ENCODE data around the gene ADAM17.

The ADAM17 gene

GRCh38 chr2:9565436-9566153 is 10.0 kb upstream of the ADAM17 start:
- Histone ChIP-seq H3K27me3 (ENCODE audit: control insufficient read depth, low read length) (no peaks in the 10 kb centered on the region), H3K9me3 (ENCODE audit: control insufficient read depth, insufficient read depth, low read length) (no peaks in the 10 kb centered on the region), H3K36me3 (ENCODE audit: control insufficient read depth, low read length) (no peaks in the 10 kb centered on the region), H3K4me1 (ENCODE audit: control insufficient read depth, low read length) (peaks cover 6% of the 10 kb centered on the region; the same call in 1 of the 2 replicates), H4K20me1 (ENCODE audit: control insufficient read depth, insufficient read depth, low read depth, low read length) (no peaks in the 10 kb centered on the region), H3K9me2 (replicated peaks; ENCODE audit: control insufficient read depth, low read length) (no peaks in the 10 kb centered on the region), H3K79me2 (ENCODE audit: control insufficient read depth, low read length) (no peaks in the 10 kb centered on the region), H3K4me2 (ENCODE audit: low read length) (no peak overlapping the region), H3F3A (ENCODE audit: control insufficient read depth, insufficient read depth) (no peaks in the 10 kb centered on the region), H3K27ac (ENCODE audit: low read depth, low read length) (no peak overlapping the region), H3K4me3 (ENCODE audit: low read length) (no peak overlapping the region)
- TF ChIP-seq EZH2phosphoT487 (IDR thresholded peaks at IDR 0.05; ENCODE audit: borderline replicate concordance, low read length): no peak
- no peak for TF ChIP-seq CTCF (IDR thresholded peaks at IDR 0.05; ENCODE audit: low read depth, low read length, poor library complexity, severe bottlenecking)

DNA sequence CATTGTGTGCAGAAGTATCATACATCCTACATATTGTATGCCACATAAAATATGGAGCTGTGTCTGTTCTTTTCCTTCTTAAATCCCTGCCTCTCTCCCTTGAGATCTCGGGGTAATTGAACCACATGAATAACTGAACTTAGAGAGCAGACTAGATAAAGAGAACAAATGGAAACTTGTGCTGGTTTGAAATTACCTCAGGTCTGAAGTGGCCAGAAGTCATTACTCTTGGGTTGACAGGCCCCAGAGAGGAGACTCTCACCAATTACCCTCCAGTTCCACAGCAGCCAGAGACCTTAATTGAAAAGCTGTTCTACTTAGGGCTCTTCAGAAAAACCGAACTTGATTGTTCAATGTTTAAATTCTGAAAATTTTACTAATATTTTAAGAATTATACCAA is 5.0 kb upstream of the ADAM17 start:
- Histone ChIP-seq H4K20me1 (ENCODE audit: control insufficient read depth, insufficient read depth, low read depth, low read length) (no peaks in the 10 kb centered on the region), H3K27ac (ENCODE audit: low read depth, low read length) (no peak overlapping the region), H3K4me2 (ENCODE audit: low read length) (no peak overlapping the region), H3K9me2 (replicated peaks; ENCODE audit: control insufficient read depth, low read length) (no peaks in the 10 kb centered on the region), H3K27me3 (ENCODE audit: control insufficient read depth, low read length) (no peaks in the 10 kb centered on the region), H3K4me1 (ENCODE audit: control insufficient read depth, low read length) (peaks cover 12% of the 10 kb centered on the region), H3K79me2 (ENCODE audit: control insufficient read depth, low read length) (peaks cover 22% of the 10 kb centered on the region), H3K36me3 (ENCODE audit: control insufficient read depth, low read length) (peaks cover 14% of the 10 kb centered on the region), H3K9me3 (ENCODE audit: control insufficient read depth, insufficient read depth, low read length) (no peaks in the 10 kb centered on the region), H3F3A (ENCODE audit: control insufficient read depth, insufficient read depth) (peaks cover 7% of the 10 kb centered on the region; the same call in 1 of the 2 replicates), H3K4me3 (ENCODE audit: low read length) (no peak overlapping the region)
- no peak for TF ChIP-seq CTCF (IDR thresholded peaks at IDR 0.05; ENCODE audit: low read depth, low read length, poor library complexity, severe bottlenecking)

- no peak overlapping the region for H3K4me3 ChIP-seq (ENCODE audit: low read length)
Observed at GRCh38 chr2:9558948-9559381, 3.3 kb upstream of the ADAM17 start.

More at GRCh38 chr2:9558948-9559381, 3.3 kb upstream of the ADAM17 start:
- peaks cover 17% of the 10 kb centered on the region for H3K36me3 ChIP-seq (ENCODE audit: control insufficient read depth, low read length)
- H4K20me1 ChIP-seq (ENCODE audit: control insufficient read depth, insufficient read depth, low read depth, low read length): no peaks in the 10 kb centered on the region
- H3K4me2 ChIP-seq (ENCODE audit: low read length): no peak overlapping the region
- no peaks in the 10 kb centered on the region for H3K27me3 ChIP-seq (ENCODE audit: control insufficient read depth, low read length)
- TF ChIP-seq CTCF (IDR thresholded peaks at IDR 0.05; ENCODE audit: low read depth, low read length, poor library complexity, severe bottlenecking) (no peak), EZH2phosphoT487 (IDR thresholded peaks at IDR 0.05; ENCODE audit: borderline replicate concordance, low read length) (no peak)
- H3K9me3 ChIP-seq (ENCODE audit: control insufficient read depth, insufficient read depth, low read length): no peaks in the 10 kb centered on the region
- peaks cover 38% of the 10 kb centered on the region for H3K79me2 ChIP-seq (ENCODE audit: control insufficient read depth, low read length)
- peaks cover 7% of the 10 kb centered on the region; the same call in 1 of the 2 replicates for H3F3A ChIP-seq (ENCODE audit: control insufficient read depth, insufficient read depth)
- H3K27ac ChIP-seq (ENCODE audit: low read depth, low read length): no peak overlapping the region
- H3K4me1 ChIP-seq (ENCODE audit: control insufficient read depth, low read length): peaks cover 16% of the 10 kb centered on the region
- no peaks in the 10 kb centered on the region for H3K9me2 ChIP-seq (replicated peaks; ENCODE audit: control insufficient read depth, low read length)

Data from DOHH2 (cell line).